Endothelial cell of umbilical vein (primary cell): ENCODE data around the gene JAKMIP3. TPM values are rescaled to one million over a fixed set of nuclear protein-coding genes. Genes with fewer than 3 reads are reported as not detected.

Source experiments
- BruUV-seq: library from RNA; stranded (reverse); fragments of 400-500 nt; replicated peaks from 2 replicates; lab custom pipeline; 2021; lab: Mats Ljungman, UMichigan
- CTCF ChIA-PET: fragments of 300-600, 350-600 bp; sonication (Branson Sonifier 250); formaldehyde crosslinking; loops from one replicate; lab custom pipeline; 2021; ENCODE audit warnings: antibody characterized with exemption, inconsistent platforms; lab: Charles Lee
- POLR2A ChIA-PET: fragments of 300-600, 350-600 bp; sonication (Branson Sonifier 250); formaldehyde crosslinking; loops from one replicate; lab custom pipeline; 2021; ENCODE audit warnings: antibody characterized with exemption, inconsistent platforms; lab: Charles Lee
- DNase-seq: peaks from one replicate; pipeline ENCODE4 v3.0.0-alpha.2; 2011; ENCODE audit warnings: low read depth, low spot score
- FAIRE-seq: peaks from 2 replicates; lab custom pipeline; 2011; peaks lifted over from hg19 to GRCh38; lab: Jason Lieb, UNC
- H2AFZ ChIP-seq: 2 replicates; pipeline ENCODE4 v1.6.0; 2012; ENCODE audit warnings: low read depth, low read length, control low read depth, inconsistent platforms
- H3K27ac ChIP-seq: 2 replicates; pipeline ENCODE4 v1.5.1; 2011; ENCODE audit warnings: low read depth, mild to moderate bottlenecking, control low read depth, low read length, moderate library complexity; ENCODE audit not compliant: insufficient read depth
- H3K27me3 ChIP-seq, 2 experiments: 2 replicates each; pipeline versions ENCODE4 v1.6.0 to v1.6.1; 2011; ENCODE audit warnings: low read length in 2 of 2, mixed read lengths in 1 of 2; ENCODE audit not compliant: control insufficient read depth in 2 of 2, insufficient read depth in 2 of 2
- H3K36me3 ChIP-seq, 2 experiments: 2 replicates in 1 of 2; 3 replicates in 1 of 2; pipeline ENCODE4 v1.5.1; 2011; ENCODE audit warnings: low read length in 2 of 2, mild to moderate bottlenecking in 1 of 2, moderate library complexity in 1 of 2; ENCODE audit not compliant: control insufficient read depth in 2 of 2, insufficient read depth in 2 of 2; ENCODE audit errors: extremely low read depth in 1 of 2
- H3K4me1 ChIP-seq: 3 replicates; pipeline ENCODE4 v1.5.1; 2011; ENCODE audit warnings: mild to moderate bottlenecking, low read length; ENCODE audit not compliant: control insufficient read depth, insufficient read depth; ENCODE audit errors: extremely low read depth
- H3K4me2 ChIP-seq: 2 replicates; pipeline ENCODE4 v1.6.1; 2011; ENCODE audit warnings: low read length, control low read depth, mixed read lengths; ENCODE audit not compliant: insufficient read depth
- H3K4me3 ChIP-seq, 3 experiments: fragments of 200-600 bp in 1 of 3; sonication (generic), shearing (Covaris generic) in 1 of 3; replicated peaks in 1 of 3; 2 replicates each; pipeline ENCODE4 v1.5.1; 2011 to 2016; ENCODE audit warnings: control low read depth in 3 of 3, low read length in 3 of 3, mild to moderate bottlenecking in 2 of 3, inconsistent platforms in 1 of 3, low read depth in 1 of 3, moderate library complexity in 1 of 3; ENCODE audit not compliant: insufficient read depth in 1 of 3
- H3K79me2 ChIP-seq: 2 replicates; pipeline ENCODE4 v1.6.0; 2012; ENCODE audit warnings: low read length, inconsistent platforms; ENCODE audit not compliant: control insufficient read depth, insufficient read depth
- H3K9ac ChIP-seq: replicated peaks from 2 replicates; pipeline ENCODE3; 2011; ENCODE audit warnings: low read length, control low read depth; ENCODE audit not compliant: insufficient read depth; ENCODE audit errors: extremely low read depth
- H3K9me1 ChIP-seq: replicated peaks from 3 replicates; pipeline ENCODE4 v1.6.0; 2011; ENCODE audit warnings: mild to moderate bottlenecking, low read length; ENCODE audit not compliant: control insufficient read depth, insufficient read depth; ENCODE audit errors: extremely low read depth
- H3K9me3 ChIP-seq: replicated peaks from 2 replicates; pipeline ENCODE4 v1.5.1; 2012; ENCODE audit warnings: low read length, inconsistent platforms; ENCODE audit not compliant: control insufficient read depth, insufficient read depth
- H4K20me1 ChIP-seq: replicated peaks from 2 replicates; pipeline ENCODE3; 2011; ENCODE audit warnings: mild to moderate bottlenecking, low read length; ENCODE audit not compliant: control insufficient read depth, insufficient read depth; ENCODE audit errors: extremely low read depth
- EZH2 ChIP-seq: IDR thresholded peaks from 2 replicates; pipeline ENCODE4 v1.6.1; 2012; ENCODE audit warnings: borderline replicate concordance, low read depth, mild to moderate bottlenecking, moderate library complexity, low read length, inconsistent platforms; ENCODE audit not compliant: severe bottlenecking
- FOS ChIP-seq: IDR thresholded peaks from 2 replicates; pipeline ENCODE4 v1.6.1; 2011; ENCODE audit warnings: mild to moderate bottlenecking, low read length, moderate library complexity, borderline replicate concordance; ENCODE audit not compliant: insufficient read depth
- GATA2 ChIP-seq: IDR thresholded peaks from 2 replicates; pipeline ENCODE4 v1.7.0; 2011; ENCODE audit warnings: low read depth, mild to moderate bottlenecking, moderate library complexity, mixed read lengths, low read length; ENCODE audit not compliant: insufficient read length, insufficient read depth
- JUN ChIP-seq: IDR thresholded peaks from 2 replicates; pipeline ENCODE4 v1.6.1; 2011; ENCODE audit warnings: borderline replicate concordance, low read depth; ENCODE audit not compliant: insufficient read length, insufficient read depth
- MYC ChIP-seq: IDR thresholded peaks from one replicate; pipeline ENCODE4 v1.6.1; 2011; ENCODE audit warnings: mild to moderate bottlenecking, low read depth, low read length
- POLR2A ChIP-seq: IDR thresholded peaks from 2 replicates; pipeline ENCODE4 v1.6.1; 2012; ENCODE audit warnings: low read depth, mild to moderate bottlenecking, control low read depth, low read length
- POLR2AphosphoS5 ChIP-seq: IDR thresholded peaks from 2 replicates; pipeline ENCODE4 v1.6.1; 2012; ENCODE audit warnings: low read depth, mild to moderate bottlenecking, control low read depth, low read length, moderate library complexity; ENCODE audit not compliant: insufficient read depth
- dilution Hi-C: fragments of 300-500 bp; cut with MboI; formaldehyde crosslinking; loops from one replicate; pipeline ENCODE4 v1.15.0; 2019; ENCODE audit warnings: low sequenced_read_pairs; ENCODE audit not compliant: extremely low pct_ligation_motif_present
- intact Hi-C: fragments of 100-400 bp; cut with micrococcal nuclease; formaldehyde crosslinking; loops from one replicate; pipeline ENCODE4 v1.10.0; 2022
- polyA plus RNA-seq, 4 experiments: library from polyadenylated mRNA; depleted of rRNA in 3 of 4; stranded (reverse) in 3 of 4; unstranded in 1 of 4; fragments of >200 nt; gene quantifications; 2 replicates each; pipeline versions ENCODE4 v1.2.1 to v1.2.3, GENCODE V29; 2011 to 2012; ENCODE audit warnings: missing spikeins in 1 of 4
- total RNA-seq: library from RNA; stranded (reverse); gene quantifications from 2 replicates; pipeline ENCODE4 v1.2.3, GENCODE V29; 2021
- TF ChIP-seq, protein P1 (sequence below), 2 donors: IDR thresholded peaks; 1 replicate in 1 of 2; 2 replicates in 1 of 2; pipeline ENCODE4 v1.5.1; 2011; ENCODE audit warnings: low read length in 2 of 2, mild to moderate bottlenecking in 2 of 2, moderate library complexity in 2 of 2, control low read depth in 1 of 2, inconsistent platforms in 1 of 2, low read depth in 1 of 2; ENCODE audit not compliant: insufficient read depth in 1 of 2; ENCODE audit errors: extremely low read depth in 1 of 2
- TF ChIP-seq, protein P2 (sequence below): IDR thresholded peaks from 2 replicates; pipeline ENCODE4 v1.6.1; 2011; ENCODE audit not compliant: insufficient read depth, insufficient read length

JAKMIP3 gene
- total and polyA plus RNA-seq, 2 donors (not counting 3 experiments of a cell fraction or from before 2014, with no cell fraction given): 0.01 TPM; not detected in 1

DNA sequence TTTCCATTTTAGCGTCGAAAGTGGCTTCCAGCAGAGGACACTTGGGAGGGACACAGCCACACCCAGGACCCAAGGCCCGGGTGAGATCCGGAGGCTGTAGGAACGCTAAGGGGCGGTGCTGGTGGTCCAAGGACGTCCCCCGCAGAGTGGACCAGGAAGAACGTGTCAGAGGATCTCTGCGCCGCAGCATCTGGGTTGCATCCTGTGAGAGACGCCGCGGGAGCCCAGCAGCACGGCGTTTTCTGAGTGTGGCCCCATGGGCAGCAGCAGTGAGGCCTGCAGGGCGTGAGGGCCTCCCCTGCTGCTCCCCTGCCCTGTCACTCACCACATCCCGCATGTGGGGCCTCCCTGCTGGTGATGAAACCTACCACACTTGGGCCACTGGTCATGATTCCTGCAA is 43.5 kb upstream of the JAKMIP3 start:
- H4K20me1 ChIP-seq: no peaks in the 10 kb centered on the region
- no peaks in the 10 kb centered on the region for H3K9me1 ChIP-seq
- no peaks in the 10 kb centered on the region for H3K36me3 ChIP-seq
- H3K27me3 ChIP-seq: peaks cover 2 to 6% of the 10 kb centered on the region in 2 experiments
- H3K4me3 ChIP-seq: no peak overlapping the region
- no peak overlapping the region for H3K4me2 ChIP-seq
- no peaks in the 10 kb centered on the region for H3K9me3 ChIP-seq
- no peak overlapping the region for H3K9ac ChIP-seq
- H3K4me1 ChIP-seq: no peaks in the 10 kb centered on the region
- intact Hi-C loops (loop anchor here (2.0 kb wide), 1 partner anchor 41 kb away; the partner anchor contains the start of gene BNIP3), dilution Hi-C loops (no loop called here)
- H3K79me2 ChIP-seq: no peaks in the 10 kb centered on the region
- no peak overlapping the region for H3K27ac ChIP-seq
- DNase-seq (no peak), FAIRE-seq (no peak)
- ChIA-PET CTCF (interaction anchor here (0.8 to 6.4 kb wide), 29 partner anchors 8 to 150 kb away, joined by 4 to 384 read pairs (median 10); partner anchors contain the start of genes BNIP3 and PPP2R2D), POLR2A (no interaction called here)
- TF ChIP-seq FOS (no peak), MYC (no peak), POLR2AphosphoS5 (no peak), JUN (no peak), GATA2 (no peak), POLR2A (no peak), EZH2 (no peak)
- TF ChIP-seq, protein P1, sequence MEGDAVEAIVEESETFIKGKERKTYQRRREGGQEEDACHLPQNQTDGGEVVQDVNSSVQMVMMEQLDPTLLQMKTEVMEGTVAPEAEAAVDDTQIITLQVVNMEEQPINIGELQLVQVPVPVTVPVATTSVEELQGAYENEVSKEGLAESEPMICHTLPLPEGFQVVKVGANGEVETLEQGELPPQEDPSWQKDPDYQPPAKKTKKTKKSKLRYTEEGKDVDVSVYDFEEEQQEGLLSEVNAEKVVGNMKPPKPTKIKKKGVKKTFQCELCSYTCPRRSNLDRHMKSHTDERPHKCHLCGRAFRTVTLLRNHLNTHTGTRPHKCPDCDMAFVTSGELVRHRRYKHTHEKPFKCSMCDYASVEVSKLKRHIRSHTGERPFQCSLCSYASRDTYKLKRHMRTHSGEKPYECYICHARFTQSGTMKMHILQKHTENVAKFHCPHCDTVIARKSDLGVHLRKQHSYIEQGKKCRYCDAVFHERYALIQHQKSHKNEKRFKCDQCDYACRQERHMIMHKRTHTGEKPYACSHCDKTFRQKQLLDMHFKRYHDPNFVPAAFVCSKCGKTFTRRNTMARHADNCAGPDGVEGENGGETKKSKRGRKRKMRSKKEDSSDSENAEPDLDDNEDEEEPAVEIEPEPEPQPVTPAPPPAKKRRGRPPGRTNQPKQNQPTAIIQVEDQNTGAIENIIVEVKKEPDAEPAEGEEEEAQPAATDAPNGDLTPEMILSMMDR (IDR thresholded peaks at IDR 0.05; ENCODE audit: extremely low read depth in 1 of 2, insufficient read depth in 1 of 2, low read depth in 1 of 2, low read length in 2 of 2): no peak
- TF ChIP-seq, protein P2, sequence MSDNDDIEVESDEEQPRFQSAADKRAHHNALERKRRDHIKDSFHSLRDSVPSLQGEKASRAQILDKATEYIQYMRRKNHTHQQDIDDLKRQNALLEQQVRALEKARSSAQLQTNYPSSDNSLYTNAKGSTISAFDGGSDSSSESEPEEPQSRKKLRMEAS: no peak
- H2AFZ ChIP-seq: no peak overlapping the region
- BruUV-seq: no TSS peak
